ENCODE data around the gene FKBP2.

DNA sequence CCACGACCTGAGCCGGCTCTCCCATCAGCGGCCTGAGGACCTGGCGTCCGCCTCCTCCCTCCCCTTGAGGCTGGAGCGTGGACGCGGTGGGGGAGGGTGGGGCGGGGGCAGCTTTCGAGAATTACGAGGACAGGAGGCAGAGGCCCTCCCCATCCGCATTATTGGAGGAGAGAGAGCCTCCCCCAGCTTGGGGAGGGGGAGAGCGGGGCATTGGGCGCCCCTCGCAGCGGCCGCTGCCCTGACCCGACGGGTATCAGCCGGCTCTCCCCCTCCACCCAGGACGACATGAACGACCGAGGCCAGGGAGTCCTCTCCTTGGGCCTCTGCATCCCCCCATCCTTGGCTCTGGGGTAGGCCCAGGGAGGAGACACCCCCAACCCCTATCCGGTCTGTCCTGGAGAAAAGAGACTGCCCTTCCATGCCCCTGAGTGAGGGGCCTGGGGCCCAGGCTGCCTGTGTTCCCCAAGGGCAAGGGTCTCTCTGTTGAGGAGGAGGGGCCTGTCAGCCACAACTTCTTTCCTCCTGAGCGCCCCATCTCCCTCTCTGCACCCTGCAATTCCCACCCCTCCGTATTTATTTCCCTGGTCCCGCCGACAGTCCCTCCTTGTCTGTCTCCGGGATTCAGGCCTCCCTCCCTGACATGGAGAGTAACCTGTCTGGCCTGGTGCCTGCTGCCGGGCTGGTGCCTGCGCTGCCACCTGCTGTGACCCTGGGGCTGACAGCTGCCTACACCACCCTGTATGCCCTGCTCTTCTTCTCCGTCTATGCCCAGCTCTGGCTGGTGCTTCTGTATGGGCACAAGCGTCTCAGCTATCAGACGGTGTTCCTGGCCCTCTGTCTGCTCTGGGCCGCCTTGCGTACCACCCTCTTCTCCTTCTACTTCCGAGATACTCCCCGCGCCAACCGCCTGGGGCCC is 45.2 kb downstream of the FKBP2 start:
- no peak for TF ChIP-seq YY1 (IDR thresholded peaks at IDR 0.05; ENCODE audit: insufficient read depth, insufficient read length)
- no peak for TF ChIP-seq SUZ12 (IDR thresholded peaks at IDR 0.05; ENCODE audit: extremely low read depth, insufficient read depth, insufficient read length)
- no peak for TF ChIP-seq ZNF274 (IDR thresholded peaks at IDR 0.05; ENCODE audit: low read depth, low read length)
